B cell (primary cell): ENCODE results near the gene FAM217B.

Experiments
- CTCF ChIP-seq: fragments of 200-600 bp; IDR thresholded peaks from one replicate; pipeline ENCODE4 v1.8.0; 2022; ENCODE audit warnings: antibody characterized with exemption, mild to moderate bottlenecking
- EZH2 ChIP-seq: IDR thresholded peaks from 2 replicates; pipeline ENCODE4 v1.6.1; 2012; ENCODE audit warnings: borderline replicate concordance, low read depth, mild to moderate bottlenecking, moderate library complexity, low read length; ENCODE audit not compliant: insufficient read depth, poor library complexity, severe bottlenecking

- TF ChIP-seq CTCF (peak; percentile 86), EZH2 (no peak)
Measured at GRCh38 chr20:59948828-59949720, 8.9 kb downstream of the FAM217B start.
